ENCODE measurements around the gene SPTBN1.

Gene SPTBN1

GRCh38 chr2:54629390-54629789 lies 173.3 kb downstream of the SPTBN1 start:
- no peak overlapping the region for H3K9ac ChIP-seq (ENCODE audit: low read depth, low read length)
- no peak overlapping the region for H3K27ac ChIP-seq (ENCODE audit: low read depth, low read length)
- peaks cover 96% of the 10 kb centered on the region for H3K36me3 ChIP-seq (ENCODE audit: control insufficient read depth, insufficient read depth, low read length)

GRCh38 chr2:54629914-54630857 lies 174.1 kb downstream of the SPTBN1 start:
- peaks cover 96% of the 10 kb centered on the region for H3K36me3 ChIP-seq (ENCODE audit: control insufficient read depth, insufficient read depth, low read length)
- H3K9ac ChIP-seq (ENCODE audit: low read depth, low read length), result no peak overlapping the region
- H3K27me3 ChIP-seq (ENCODE audit: control insufficient read depth, insufficient read depth, low read length), result no peaks in the 10 kb centered on the region
- H3K4me3 ChIP-seq (ENCODE audit: low read depth, low read length), result no peak overlapping the region
- H3K9me3 ChIP-seq (ENCODE audit: control insufficient read depth, insufficient read depth, low read length), result no peaks in the 10 kb centered on the region
- H3K27ac ChIP-seq (ENCODE audit: low read depth, low read length), result no peak overlapping the region
- H3K4me1 ChIP-seq (ENCODE audit: control insufficient read depth, insufficient read depth, low read length), result no peaks in the 10 kb centered on the region

More at GRCh38 chr2:54629390-54629789, 173.3 kb downstream of the SPTBN1 start:
- no peak overlapping the region for H3K4me3 ChIP-seq (ENCODE audit: low read depth, low read length)
- H3K27me3 ChIP-seq (ENCODE audit: control insufficient read depth, insufficient read depth, low read length), result no peaks in the 10 kb centered on the region
- H3K4me1 ChIP-seq (ENCODE audit: control insufficient read depth, insufficient read depth, low read length), result no peaks in the 10 kb centered on the region
- H3K9me3 ChIP-seq (ENCODE audit: control insufficient read depth, insufficient read depth, low read length), result no peaks in the 10 kb centered on the region

- H3K9me3 ChIP-seq (ENCODE audit: control insufficient read depth, insufficient read depth, low read length), result no peaks in the 10 kb centered on the region
- H3K9ac ChIP-seq (ENCODE audit: low read depth, low read length), result no peak overlapping the region
- H3K27me3 ChIP-seq (ENCODE audit: control insufficient read depth, insufficient read depth, low read length), result no peaks in the 10 kb centered on the region
- no peak overlapping the region for H3K4me3 ChIP-seq (ENCODE audit: low read depth, low read length)
- H3K36me3 ChIP-seq (ENCODE audit: control insufficient read depth, insufficient read depth, low read length), result peaks cover 97% of the 10 kb centered on the region
- H3K4me1 ChIP-seq (ENCODE audit: control insufficient read depth, insufficient read depth, low read length), result no peaks in the 10 kb centered on the region
- no peak overlapping the region for H3K27ac ChIP-seq (ENCODE audit: low read depth, low read length)
These were observed 174.9 kb downstream of the SPTBN1 start for GRCh38 chr2:54630858-54631497.

GRCh38 chr2:54631755-54632154 lies 175.6 kb downstream of the SPTBN1 start:
- peaks cover 97% of the 10 kb centered on the region for H3K36me3 ChIP-seq (ENCODE audit: control insufficient read depth, insufficient read depth, low read length)
- H3K9me3 ChIP-seq (ENCODE audit: control insufficient read depth, insufficient read depth, low read length), result no peaks in the 10 kb centered on the region
- no peak overlapping the region for H3K4me3 ChIP-seq (ENCODE audit: low read depth, low read length)
- H3K27me3 ChIP-seq (ENCODE audit: control insufficient read depth, insufficient read depth, low read length), result no peaks in the 10 kb centered on the region
- H3K9ac ChIP-seq (ENCODE audit: low read depth, low read length), result no peak overlapping the region
- no peaks in the 10 kb centered on the region for H3K4me1 ChIP-seq (ENCODE audit: control insufficient read depth, insufficient read depth, low read length)
- H3K27ac ChIP-seq (ENCODE audit: low read depth, low read length), result no peak overlapping the region

- Histone ChIP-seq H3K27me3 (ENCODE audit: control insufficient read depth, insufficient read depth, low read length) (no peaks in the 10 kb centered on the region), H3K36me3 (ENCODE audit: control insufficient read depth, insufficient read depth, low read length) (peaks cover 97% of the 10 kb centered on the region), H3K9me3 (ENCODE audit: control insufficient read depth, insufficient read depth, low read length) (no peaks in the 10 kb centered on the region), H3K4me3 (ENCODE audit: low read depth, low read length) (no peak overlapping the region), H3K4me1 (ENCODE audit: control insufficient read depth, insufficient read depth, low read length) (no peaks in the 10 kb centered on the region), H3K9ac (ENCODE audit: low read depth, low read length) (no peak overlapping the region), H3K27ac (ENCODE audit: low read depth, low read length) (no peak overlapping the region)
These were observed 176.9 kb downstream of the SPTBN1 start for GRCh38 chr2:54632733-54633692.

GRCh38 chr2:54634021-54634420 lies 177.9 kb downstream of the SPTBN1 start:
- no peak overlapping the region for H3K4me3 ChIP-seq (ENCODE audit: low read depth, low read length)
- H3K4me1 ChIP-seq (ENCODE audit: control insufficient read depth, insufficient read depth, low read length), result no peaks in the 10 kb centered on the region
- H3K9me3 ChIP-seq (ENCODE audit: control insufficient read depth, insufficient read depth, low read length), result no peaks in the 10 kb centered on the region
- H3K27me3 ChIP-seq (ENCODE audit: control insufficient read depth, insufficient read depth, low read length), result no peaks in the 10 kb centered on the region
- peaks cover 97% of the 10 kb centered on the region for H3K36me3 ChIP-seq (ENCODE audit: control insufficient read depth, insufficient read depth, low read length)
- H3K9ac ChIP-seq (ENCODE audit: low read depth, low read length), result no peak overlapping the region
- H3K27ac ChIP-seq (ENCODE audit: low read depth, low read length), result peak overlapping the region; percentile 63

- peak overlapping the region; percentile 63 for H3K27ac ChIP-seq (ENCODE audit: low read depth, low read length)
These were observed 178.7 kb downstream of the SPTBN1 start for GRCh38 chr2:54634564-54635511.

GRCh38 chr2:54635554-54636152 lies 179.5 kb downstream of the SPTBN1 start:
- Histone ChIP-seq H3K4me3 (ENCODE audit: low read depth, low read length) (no peak overlapping the region), H3K9me3 (ENCODE audit: control insufficient read depth, insufficient read depth, low read length) (no peaks in the 10 kb centered on the region), H3K36me3 (ENCODE audit: control insufficient read depth, insufficient read depth, low read length) (peaks cover 97% of the 10 kb centered on the region)

More at GRCh38 chr2:54634564-54635511, 178.7 kb downstream of the SPTBN1 start:
- no peaks in the 10 kb centered on the region for H3K9me3 ChIP-seq (ENCODE audit: control insufficient read depth, insufficient read depth, low read length)
- H3K27me3 ChIP-seq (ENCODE audit: control insufficient read depth, insufficient read depth, low read length), result no peaks in the 10 kb centered on the region
- no peak overlapping the region for H3K9ac ChIP-seq (ENCODE audit: low read depth, low read length)
- H3K4me1 ChIP-seq (ENCODE audit: control insufficient read depth, insufficient read depth, low read length), result no peaks in the 10 kb centered on the region
- H3K36me3 ChIP-seq (ENCODE audit: control insufficient read depth, insufficient read depth, low read length), result peaks cover 97% of the 10 kb centered on the region
- H3K4me3 ChIP-seq (ENCODE audit: low read depth, low read length), result no peak overlapping the region

GRCh38 chr2:54636415-54637139 lies 180.4 kb downstream of the SPTBN1 start:
- H3K9me3 ChIP-seq (ENCODE audit: control insufficient read depth, insufficient read depth, low read length), result no peaks in the 10 kb centered on the region
- H3K4me3 ChIP-seq (ENCODE audit: low read depth, low read length), result no peak overlapping the region
- no peak overlapping the region for H3K9ac ChIP-seq (ENCODE audit: low read depth, low read length)
- H3K4me1 ChIP-seq (ENCODE audit: control insufficient read depth, insufficient read depth, low read length), result no peaks in the 10 kb centered on the region
- H3K27ac ChIP-seq (ENCODE audit: low read depth, low read length), result no peak overlapping the region
- no peaks in the 10 kb centered on the region for H3K27me3 ChIP-seq (ENCODE audit: control insufficient read depth, insufficient read depth, low read length)
- H3K36me3 ChIP-seq (ENCODE audit: control insufficient read depth, insufficient read depth, low read length), result peaks cover 97% of the 10 kb centered on the region

More at GRCh38 chr2:54635554-54636152, 179.5 kb downstream of the SPTBN1 start:
- Histone ChIP-seq H3K4me1 (ENCODE audit: control insufficient read depth, insufficient read depth, low read length) (no peaks in the 10 kb centered on the region), H3K9ac (ENCODE audit: low read depth, low read length) (no peak overlapping the region), H3K27me3 (ENCODE audit: control insufficient read depth, insufficient read depth, low read length) (no peaks in the 10 kb centered on the region), H3K27ac (ENCODE audit: low read depth, low read length) (peak overlapping the region; percentile 5)
